ENCODE measurements around the gene PAIP2B. TPM values are rescaled to one million over a fixed set of nuclear protein-coding genes. Genes with fewer than 3 reads are reported as not detected.

The PAIP2B gene
- total RNA-seq, 1 donor from 2014 or later = 7.7 TPM

- H3K27ac ChIP-seq = no peak overlapping the region
- intact Hi-C loops (cut with DNase I) = no loop called here
- ATAC-seq (no peak), DNase-seq (no peak)
- no peak for TF ChIP-seq CTCF (IDR thresholded peaks at IDR 0.05)
- H3K4me1 ChIP-seq = no peaks in the 10 kb centered on the region
- no peaks in the 10 kb centered on the region for H3K27me3 ChIP-seq (ENCODE audit: low read depth)
- H3K4me3 ChIP-seq = no peak overlapping the region
- no peaks in the 10 kb centered on the region for H3K9me3 ChIP-seq
- H3K36me3 ChIP-seq = no peaks in the 10 kb centered on the region
Observed at GRCh38 chr2:71166812-71167211, 60.1 kb downstream of the PAIP2B start.

- intact Hi-C loops (cut with DNase I) = no loop called here
- ATAC-seq (peak; percentile 71 to 81), DNase-seq (peak; percentile 52)
- Histone ChIP-seq H3K9me3 (no peaks in the 10 kb centered on the region), H3K27me3 (ENCODE audit: low read depth) (peaks cover 5% of the 10 kb centered on the region), H3K4me3 (no peak overlapping the region), H3K36me3 (no peaks in the 10 kb centered on the region), H3K4me1 (peaks cover 5% of the 10 kb centered on the region), H3K27ac (no peak overlapping the region)
- TF ChIP-seq CTCF (IDR thresholded peaks at IDR 0.05) = peak; percentile 67
Observed at GRCh38 chr2:71157124-71157793, 69.6 kb downstream of the PAIP2B start.

GRCh38 chr2:71156573-71156972, 70.3 kb downstream of the PAIP2B start:
- intact Hi-C loops (cut with DNase I) = no loop called here
- Histone ChIP-seq H3K4me3 (no peak overlapping the region), H3K4me1 (peaks cover 5% of the 10 kb centered on the region), H3K27me3 (ENCODE audit: low read depth) (peaks cover 5% of the 10 kb centered on the region), H3K27ac (no peak overlapping the region), H3K9me3 (no peaks in the 10 kb centered on the region), H3K36me3 (no peaks in the 10 kb centered on the region)
- TF ChIP-seq CTCF (IDR thresholded peaks at IDR 0.05) = no peak
- ATAC-seq (no peak), DNase-seq (no peak)

GRCh38 chr2:71155846-71156245, 71.1 kb downstream of the PAIP2B start:
- Histone ChIP-seq H3K9me3 (no peaks in the 10 kb centered on the region), H3K4me3 (no peak overlapping the region), H3K4me1 (peaks cover 5% of the 10 kb centered on the region), H3K27ac (no peak overlapping the region), H3K36me3 (no peaks in the 10 kb centered on the region), H3K27me3 (ENCODE audit: low read depth) (peaks cover 5% of the 10 kb centered on the region)
- intact Hi-C loops (cut with DNase I) = no loop called here
- DNase-seq (no peak), ATAC-seq (no peak)
- no peak for TF ChIP-seq CTCF (IDR thresholded peaks at IDR 0.05)

GRCh38 chr2:71154798-71155197, 72.1 kb downstream of the PAIP2B start:
- Histone ChIP-seq H3K4me3 (no peak overlapping the region), H3K27ac (no peak overlapping the region), H3K4me1 (peaks cover 5% of the 10 kb centered on the region), H3K27me3 (ENCODE audit: low read depth) (peaks cover 5% of the 10 kb centered on the region), H3K9me3 (no peaks in the 10 kb centered on the region), H3K36me3 (peaks cover 10% of the 10 kb centered on the region)
- TF ChIP-seq CTCF (IDR thresholded peaks at IDR 0.05) = no peak
- ATAC-seq (no peak), DNase-seq (no peak)
- intact Hi-C loops (cut with DNase I) = no loop called here
